ENCODE results near the gene BSCL2.
"Not testable (repeated sequence)": the region's sequence is repeated elsewhere in the genome, so short reads cannot be mapped to it uniquely, and the experiment has no call there.

The BSCL2 gene

GRCh38 chr11:62716816-62717215 lies 9.6 kb upstream of the BSCL2 start:
- no peak for DNase-seq

GRCh38 chr11:62716206-62716605 lies 9.0 kb upstream of the BSCL2 start:
- DNase-seq = no peak

GRCh38 chr11:62715150-62716130 lies 8.2 kb upstream of the BSCL2 start:
- DNase-seq = no peak

- DNase-seq = no peak
Observed at GRCh38 chr11:62713343-62713742, 6.1 kb upstream of the BSCL2 start.

GRCh38 chr11:62712861-62713260 lies 5.6 kb upstream of the BSCL2 start:
- no peak for DNase-seq

- DNase-seq = no peak
Observed at GRCh38 chr11:62712276-62712812, 5.1 kb upstream of the BSCL2 start.

GRCh38 chr11:62710001-62710345 lies 2.7 kb upstream of the BSCL2 start:
- DNase-seq = no peak

- DNase-seq = peak; percentile 95
Observed at GRCh38 chr11:62709247-62710000, 2.2 kb upstream of the BSCL2 start.

DNA sequence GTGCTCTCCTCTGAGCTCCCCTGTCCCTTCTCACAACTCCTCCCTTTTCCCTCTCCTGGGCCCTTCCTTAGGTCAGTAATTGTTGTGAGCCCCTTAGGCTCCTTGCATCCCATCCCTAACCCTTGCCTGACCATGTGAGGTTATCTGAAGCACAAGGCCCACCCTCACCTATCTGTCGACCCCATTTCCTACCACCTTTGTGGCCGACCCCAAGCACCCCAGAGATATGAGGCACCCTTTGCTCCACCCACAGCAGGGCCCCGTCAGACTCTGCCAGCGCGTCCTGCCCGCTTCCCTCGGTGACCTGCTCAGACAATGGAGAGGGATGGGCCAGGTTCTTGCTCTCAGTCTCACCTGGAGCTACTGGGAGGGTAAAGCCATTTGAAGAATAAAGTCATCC lies 1.6 kb upstream of the BSCL2 start:
- DNase-seq = peak; percentile 28

DNA sequence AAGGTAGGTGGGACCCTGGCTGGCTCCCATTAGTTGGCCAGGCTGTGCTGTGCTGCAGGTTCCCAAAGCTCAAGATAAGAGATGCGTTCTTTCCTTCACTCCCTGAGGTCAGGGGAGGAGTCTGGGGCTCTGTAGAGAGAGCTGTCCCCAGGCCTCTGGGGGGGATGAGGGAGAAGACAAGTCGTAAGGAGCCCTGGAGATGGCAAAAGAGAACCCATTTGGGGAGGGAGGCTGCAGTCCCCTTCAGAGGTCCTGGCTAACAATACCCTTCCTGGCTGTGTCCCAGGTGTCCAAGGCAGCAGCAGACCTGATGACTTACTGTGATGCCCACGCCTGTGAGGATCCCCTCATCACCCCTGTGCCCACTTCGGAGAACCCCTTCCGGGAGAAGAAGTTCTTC lies 1.2 kb upstream of the BSCL2 start:
- DNase-seq = no peak

- no peak for DNase-seq
Observed at GRCh38 chr11:62706850-62707247, 375 bp downstream of the BSCL2 start.

DNA sequence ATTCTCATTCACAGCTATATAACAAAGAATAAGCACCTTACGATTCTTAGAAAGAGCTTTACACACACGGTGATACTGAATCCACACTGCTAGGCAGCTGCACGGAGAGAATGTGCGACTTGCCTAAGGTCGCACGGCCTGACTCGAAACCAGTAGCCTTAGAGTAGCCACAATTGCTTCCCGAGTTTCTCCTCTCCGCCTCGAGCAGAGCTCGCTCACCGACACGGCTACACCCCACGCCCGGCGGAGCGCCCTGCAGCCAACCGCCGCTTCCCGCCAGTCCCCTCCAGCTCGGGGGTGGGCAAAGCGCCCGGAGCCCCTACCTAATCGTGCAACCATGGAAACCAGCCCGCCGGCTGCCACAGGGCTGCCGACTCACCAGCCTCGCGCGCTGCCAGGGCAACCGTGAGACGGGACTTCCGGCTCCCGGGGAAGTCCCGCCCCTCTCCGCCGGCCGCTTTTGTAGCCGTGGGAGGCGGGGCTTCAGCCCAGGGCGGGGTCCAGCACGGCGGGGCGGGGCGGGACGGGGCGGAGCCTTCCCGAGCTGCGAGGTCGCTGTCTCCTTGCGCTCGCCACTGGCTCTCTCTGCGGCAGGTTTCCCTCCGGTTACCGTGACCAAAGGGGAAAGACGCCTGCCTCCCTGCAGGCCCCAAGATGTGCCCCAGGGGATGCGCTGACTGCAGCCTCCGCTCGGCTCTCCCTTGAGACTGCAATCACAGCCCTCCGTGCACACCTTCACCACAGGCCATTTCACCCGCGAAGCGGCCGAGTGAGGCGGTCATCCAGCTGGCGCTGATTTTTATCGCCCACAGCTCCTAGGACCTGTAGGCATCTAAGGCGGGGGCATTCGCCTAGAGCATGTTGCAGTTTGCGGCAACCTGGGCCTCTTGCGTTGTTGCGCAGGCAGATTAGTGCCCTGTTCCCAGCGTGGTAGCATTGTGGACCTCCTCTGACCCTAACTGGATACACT lies 1.1 kb downstream of the BSCL2 start:
- peak; percentile 93 for DNase-seq

- no peak for DNase-seq
Observed at GRCh38 chr11:62705413-62705812, 1.8 kb downstream of the BSCL2 start.

DNA sequence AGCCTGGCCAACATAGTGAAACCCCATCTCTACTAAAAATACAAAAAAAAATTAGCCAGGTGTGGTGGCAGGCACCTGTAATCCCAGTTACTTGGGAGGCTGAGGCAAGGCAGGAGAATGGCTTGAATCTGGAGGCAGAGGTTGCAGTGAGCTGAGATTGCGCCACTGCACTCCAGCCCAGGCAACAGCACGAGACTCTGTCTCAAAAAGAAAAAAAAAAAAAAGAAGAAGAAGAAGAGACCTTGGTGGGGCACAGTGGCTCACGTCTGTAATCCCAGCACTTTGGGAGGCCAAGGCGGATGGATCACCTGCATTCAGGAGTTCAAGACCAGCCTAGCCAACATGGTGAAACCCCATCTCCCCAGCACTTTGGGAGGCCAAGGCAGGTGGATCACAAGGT lies 3.3 kb downstream of the BSCL2 start:
- DNase-seq = not testable (repeated sequence)

- no peak for DNase-seq
Observed at GRCh38 chr11:62702246-62702645, 5.0 kb downstream of the BSCL2 start.

DNA sequence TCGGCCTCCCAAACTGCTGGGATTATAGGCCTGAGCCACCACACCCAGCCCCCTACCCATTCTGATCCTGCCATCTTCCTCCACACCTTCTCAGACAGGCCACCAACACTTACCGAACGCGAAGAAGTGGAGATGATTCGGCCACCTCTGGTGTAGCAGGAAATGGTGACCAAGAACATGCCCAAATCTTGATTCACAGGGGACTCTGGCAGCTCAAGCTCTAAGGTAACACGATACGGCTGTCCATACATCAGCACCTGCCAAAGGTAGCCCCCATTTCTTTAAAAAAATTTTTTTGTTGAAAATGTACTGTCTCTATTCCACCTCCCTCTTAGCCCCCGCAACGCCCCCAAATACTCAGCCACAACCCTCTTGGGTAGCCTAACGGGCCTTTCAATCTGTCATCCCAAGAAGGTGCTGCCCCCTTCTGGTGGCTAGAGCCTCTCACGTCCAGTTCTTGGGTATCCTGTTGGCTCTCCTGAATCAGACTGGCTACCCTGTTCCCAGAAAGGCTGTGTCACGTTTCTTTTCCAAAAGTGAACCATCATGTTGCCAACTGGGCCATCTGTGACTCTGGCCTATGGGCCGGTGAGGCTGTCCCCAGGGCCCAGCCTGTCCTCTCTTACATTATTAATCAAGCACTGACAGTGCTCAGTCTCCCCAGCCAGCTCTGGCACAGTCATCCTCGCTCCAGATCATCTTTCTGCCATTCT lies 12.6 kb downstream of the BSCL2 start:
- peak; percentile 59 for DNase-seq

DNA sequence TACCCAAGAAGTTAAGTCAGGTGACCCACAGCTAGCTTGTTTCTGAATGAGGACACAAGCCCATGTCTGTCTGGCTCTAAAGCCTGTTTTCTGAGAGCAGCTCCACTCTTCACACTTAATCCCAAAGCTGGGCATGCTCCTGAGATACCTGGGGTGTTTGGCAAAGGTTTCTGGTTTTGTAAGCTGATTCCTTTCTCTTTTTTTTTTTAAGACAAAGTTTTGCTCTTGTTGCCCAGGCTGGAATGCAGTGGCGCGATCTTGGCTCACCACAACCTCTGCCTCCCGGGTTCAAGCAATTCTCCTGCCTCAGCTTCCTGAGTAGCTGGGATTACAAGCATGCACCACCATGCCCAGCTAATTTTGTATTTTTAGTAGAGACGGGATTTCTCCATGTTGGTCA lies 13.6 kb downstream of the BSCL2 start:
- DNase-seq = not testable (repeated sequence)

GRCh38 chr11:62689421-62690183 lies 17.6 kb downstream of the BSCL2 start, which contains the start of gene LRRN4CL:
LRRN4CL (minus strand) TSS chr11:62689530; CDS start chr11:62688508, 1,022 bp downstream.
- no peak for DNase-seq

GRCh38 chr11:62688491-62688890 lies 18.7 kb downstream of the BSCL2 start:
- DNase-seq = no peak

DNA sequence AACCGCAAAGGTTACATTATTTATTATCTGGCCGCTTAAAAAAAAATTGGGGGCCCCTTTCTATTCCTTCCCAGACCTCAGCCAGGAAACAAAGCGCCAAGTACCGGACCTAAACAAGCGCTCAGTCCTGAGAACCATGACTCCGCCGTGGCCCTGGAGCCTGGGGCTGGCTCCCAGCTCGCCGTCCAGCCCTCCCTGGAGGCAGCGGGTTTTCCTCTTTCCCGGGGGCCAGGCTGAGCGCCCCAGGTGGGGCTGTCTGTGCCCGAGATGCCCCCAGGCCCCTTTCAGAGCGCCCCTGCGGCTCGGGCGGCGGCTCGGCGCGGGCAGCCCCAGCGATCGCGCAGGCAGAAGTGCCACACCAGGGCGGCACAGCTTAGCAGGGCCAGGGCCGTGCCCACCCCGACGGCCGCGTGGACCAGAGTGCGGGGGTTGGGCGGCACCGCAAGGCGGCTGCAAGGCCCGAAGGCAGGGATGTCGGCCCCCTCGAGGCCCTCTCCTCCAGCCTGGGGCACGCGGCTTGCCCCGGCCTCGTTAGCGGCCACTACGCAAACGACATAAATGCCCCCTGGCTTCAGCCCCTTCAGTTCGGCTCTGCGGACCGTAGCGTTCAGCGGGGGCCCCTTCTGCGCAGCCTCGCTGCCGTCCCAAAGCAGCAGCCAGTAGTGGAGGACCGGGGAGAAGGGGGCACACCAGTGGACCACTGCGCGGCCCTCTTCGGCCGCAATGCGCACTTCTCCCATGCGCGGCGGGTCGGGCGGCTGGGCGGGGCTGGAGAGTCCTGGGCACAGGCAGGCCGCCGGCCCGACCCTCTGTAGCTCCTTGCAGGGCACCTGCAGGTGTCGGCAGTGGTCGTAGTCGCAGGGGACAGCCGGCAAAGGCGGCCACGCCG lies 19.5 kb downstream of the BSCL2 start:
- no peak for DNase-seq
